Liver (tissue), 9 donors: ENCODE data around the gene C16orf92. TPM values are rescaled to one million over a fixed set of nuclear protein-coding genes. Genes with fewer than 3 reads are reported as not detected.
A peak's percentile ranks its signal among the peaks of the same experiment; 100 is the strongest.

Experiments
- DNase-seq: peaks from one replicate; pipeline ENCODE4 v3.0.0-alpha.2; 2017; ENCODE audit warnings: low spot score
- H3K27ac ChIP-seq, 2 donors: one replicate each; pipeline ENCODE4 v1.7.0; 2013; ENCODE audit warnings: inconsistent platforms in 2 of 2, low read length in 2 of 2, control low read depth in 1 of 2, low read depth in 1 of 2, mild to moderate bottlenecking in 1 of 2
- H3K27me3 ChIP-seq, 4 donors: one replicate each; pipeline versions ENCODE4 v1.6.1 to v1.7.0; 2013; ENCODE audit warnings: low read length in 3 of 4, inconsistent platforms in 1 of 4, mild to moderate bottlenecking in 1 of 4, moderate library complexity in 1 of 4; ENCODE audit not compliant: control insufficient read depth in 4 of 4, insufficient read depth in 4 of 4
- H3K36me3 ChIP-seq, 4 donors: one replicate each; pipeline versions ENCODE4 v1.6.1 to v1.7.0; 2013; ENCODE audit warnings: low read length in 3 of 4, mild to moderate bottlenecking in 3 of 4, low read depth in 1 of 4, moderate library complexity in 1 of 4; ENCODE audit not compliant: control insufficient read depth in 4 of 4, insufficient read depth in 3 of 4
- H3K4me1 ChIP-seq, 4 donors: one replicate each; pipeline versions ENCODE4 v1.6.1 to v1.7.0; 2013; ENCODE audit warnings: low read length in 3 of 4, mild to moderate bottlenecking in 3 of 4, moderate library complexity in 1 of 4; ENCODE audit not compliant: control insufficient read depth in 4 of 4, insufficient read depth in 4 of 4
- H3K4me3 ChIP-seq, 3 donors: one replicate each; pipeline versions ENCODE4 v1.6.1 to v1.7.0; 2013; ENCODE audit warnings: low read length in 3 of 3, control low read depth in 1 of 3, low read depth in 1 of 3, mild to moderate bottlenecking in 1 of 3
- H3K9ac ChIP-seq, 2 donors: one replicate each; pipeline ENCODE4 v1.7.0; 2013; ENCODE audit warnings: low read length in 2 of 2, mild to moderate bottlenecking in 2 of 2, moderate library complexity in 2 of 2, control low read depth in 1 of 2, low read depth in 1 of 2
- H3K9me3 ChIP-seq, 4 donors: one replicate each; pipeline versions ENCODE4 v1.6.1 to v1.7.0; 2013; ENCODE audit warnings: low read length in 3 of 4; ENCODE audit not compliant: control insufficient read depth in 4 of 4
- ATF3 ChIP-seq: IDR thresholded peaks from 2 replicates; pipeline ENCODE4 v1.6.1; 2016; ENCODE audit warnings: antibody characterized with exemption
- CTCF ChIP-seq: fragments of 150-350 bp; IDR thresholded peaks from 2 replicates; pipeline ENCODE4 v1.5.1; 2017; ENCODE audit warnings: improper control_type of control experiment, low read depth, low read length; ENCODE audit not compliant: missing input control
- EGR1 ChIP-seq, 2 donors: IDR thresholded peaks; 2 replicates each; pipeline ENCODE4 v1.6.1; 2016 to 2018; ENCODE audit warnings: antibody characterized with exemption in 2 of 2, low read depth in 2 of 2
- FOXA2 ChIP-seq: IDR thresholded peaks from 2 replicates; pipeline ENCODE4 v1.6.1; 2016; ENCODE audit warnings: antibody characterized with exemption
- GABPA ChIP-seq, 2 donors: IDR thresholded peaks in 1 of 2; conservative IDR thresholded peaks in 1 of 2; 2 replicates each; pipeline ENCODE4 v1.6.1; 2016; ENCODE audit warnings: antibody characterized with exemption in 2 of 2, mild to moderate bottlenecking in 1 of 2, moderate library complexity in 1 of 2
- HNF4G ChIP-seq: IDR thresholded peaks from 2 replicates; pipeline ENCODE4 v1.6.1; 2016; ENCODE audit warnings: antibody characterized with exemption
- NR2F2 ChIP-seq: IDR thresholded peaks from 2 replicates; pipeline ENCODE4 v1.6.1; 2016; ENCODE audit warnings: antibody characterized with exemption
- RAD21 ChIP-seq, 2 donors: IDR thresholded peaks; 2 replicates each; pipeline ENCODE4 v1.6.1; 2016; ENCODE audit warnings: antibody characterized with exemption in 2 of 2, mild to moderate bottlenecking in 2 of 2
- REST ChIP-seq: IDR thresholded peaks from 2 replicates; pipeline ENCODE4 v1.6.1; 2016; ENCODE audit warnings: antibody characterized with exemption, mild to moderate bottlenecking
- RXRA ChIP-seq, 2 donors: IDR thresholded peaks; 2 replicates each; pipeline ENCODE4 v1.6.1; 2017 to 2018; ENCODE audit warnings: antibody characterized with exemption in 2 of 2, mild to moderate bottlenecking in 1 of 2
- SP1 ChIP-seq: IDR thresholded peaks from 2 replicates; pipeline ENCODE4 v1.6.1; 2018; ENCODE audit warnings: antibody characterized with exemption, mild to moderate bottlenecking
- YY1 ChIP-seq: IDR thresholded peaks from 2 replicates; pipeline ENCODE4 v1.6.1; 2016; ENCODE audit warnings: antibody characterized with exemption, mild to moderate bottlenecking
- ZBTB33 ChIP-seq: IDR thresholded peaks from 2 replicates; pipeline ENCODE4 v1.6.1; 2016; ENCODE audit warnings: antibody characterized with exemption
- WGBS: extraction: QIAGEN DNeasy Blood & Tissue Kit; methylation state at CpG from one replicate; pipeline ENCODE4 v1.1.7; 2013; 5-methylcytosine and 5-hydroxymethylcytosine counted together
- polyA plus RNA-seq, 2 donors: library from polyadenylated mRNA; stranded (reverse) in 1 of 2; unstranded in 1 of 2; fragments of 200-250 nt in 1 of 2; fragments of >200 nt in 1 of 2; fragmentation: Nextera tagmentation in 1 of 2; extraction: Ambion mirVana in 1 of 2; gene quantifications; one replicate each; pipeline versions ENCODE4 v1.2.1 to v1.2.3, GENCODE V29; 2013 to 2015
- total RNA-seq, 2 donors: library from RNA; depleted of rRNA; stranded (reverse); fragments of >200 nt; gene quantifications; one replicate each; pipeline ENCODE4 v1.2.3, GENCODE V29; 2014
- donor health status: healthy.
- donor health status: healthy.
- donor health status: healthy.
- donor health status: healthy.
- donor health status: healthy.

Gene C16orf92
- total and polyA plus RNA-seq, 4 donors: not detected

GRCh38 chr16:30065943-30066760, 43.2 kb downstream of the C16orf92 start:
- no peak for DNase-seq
- H3K9me3 ChIP-seq: no peaks in the 10 kb centered on the region
- peaks cover 0 to 34% (median 14%) of the 10 kb centered on the region in 4 donors for H3K4me1 ChIP-seq
- H3K27ac ChIP-seq: peak overlapping the region; percentile 99 to 100
- H3K36me3 ChIP-seq: peaks cover 11 to 32% (median 31%) of the 10 kb centered on the region in 4 donors
- peak overlapping the region; percentile 66 to 97 (median 83) for H3K4me3 ChIP-seq
- under 1% methylated on average over 44 of the region's 44 CpGs for WGBS
- no peak for TF ChIP-seq HNF4G
- no peak for TF ChIP-seq ZBTB33
- TF ChIP-seq NR2F2: no peak
- no peak for TF ChIP-seq FOXA2
- TF ChIP-seq SP1: no peak
- no peak for TF ChIP-seq REST
- TF ChIP-seq EGR1 (IDR thresholded peaks at IDR 0.05; ENCODE audit: low read depth in 2 of 2): no peak
- TF ChIP-seq RAD21 (IDR thresholded peaks at IDR 0.05): no peak
- no peak for TF ChIP-seq RXRA (IDR thresholded peaks at IDR 0.05)
- TF ChIP-seq GABPA (IDR thresholded peaks at IDR 0.05 in 1 of 2, conservative IDR thresholded peaks at IDR 0.05 in 1 of 2): no peak
- no peak for TF ChIP-seq CTCF
- no peaks in the 10 kb centered on the region for H3K27me3 ChIP-seq
- peak overlapping the region; percentile 95 to 99 for H3K9ac ChIP-seq

GRCh38 chr16:30066761-30067583, 44.0 kb downstream of the C16orf92 start:
- H3K9me3 ChIP-seq: no peaks in the 10 kb centered on the region
- DNase-seq: no peak
- peaks cover 14 to 34% (median 32%) of the 10 kb centered on the region in 4 donors for H3K36me3 ChIP-seq
- no peaks in the 10 kb centered on the region for H3K27me3 ChIP-seq
- H3K9ac ChIP-seq: peak overlapping the region; percentile 95 to 99
- H3K4me3 ChIP-seq: peak overlapping the region; percentile 66 to 97 (median 83)
- H3K4me1 ChIP-seq: peaks cover 0 to 34% (median 14%) of the 10 kb centered on the region in 4 donors
- 35% methylated on average over 21 of the region's 21 CpGs for WGBS
- H3K27ac ChIP-seq: peak overlapping the region; percentile 99 to 100
- TF ChIP-seq EGR1 (IDR thresholded peaks at IDR 0.05; ENCODE audit: low read depth in 2 of 2) (no peak), HNF4G (no peak), ATF3 (no peak), SP1 (no peak), YY1 (no peak), ZBTB33 (no peak)
